ENCODE measurements around the gene KAZN.

Gene KAZN

GRCh38 chr1:14748151-14748550 lies 149.7 kb downstream of the KAZN start:
- DNase-seq, result no peak

- no peak for DNase-seq
Observed at GRCh38 chr1:14748977-14749376, 150.5 kb downstream of the KAZN start.

- DNase-seq, result no peak
Observed at GRCh38 chr1:14750490-14750889, 152.0 kb downstream of the KAZN start.

DNA sequence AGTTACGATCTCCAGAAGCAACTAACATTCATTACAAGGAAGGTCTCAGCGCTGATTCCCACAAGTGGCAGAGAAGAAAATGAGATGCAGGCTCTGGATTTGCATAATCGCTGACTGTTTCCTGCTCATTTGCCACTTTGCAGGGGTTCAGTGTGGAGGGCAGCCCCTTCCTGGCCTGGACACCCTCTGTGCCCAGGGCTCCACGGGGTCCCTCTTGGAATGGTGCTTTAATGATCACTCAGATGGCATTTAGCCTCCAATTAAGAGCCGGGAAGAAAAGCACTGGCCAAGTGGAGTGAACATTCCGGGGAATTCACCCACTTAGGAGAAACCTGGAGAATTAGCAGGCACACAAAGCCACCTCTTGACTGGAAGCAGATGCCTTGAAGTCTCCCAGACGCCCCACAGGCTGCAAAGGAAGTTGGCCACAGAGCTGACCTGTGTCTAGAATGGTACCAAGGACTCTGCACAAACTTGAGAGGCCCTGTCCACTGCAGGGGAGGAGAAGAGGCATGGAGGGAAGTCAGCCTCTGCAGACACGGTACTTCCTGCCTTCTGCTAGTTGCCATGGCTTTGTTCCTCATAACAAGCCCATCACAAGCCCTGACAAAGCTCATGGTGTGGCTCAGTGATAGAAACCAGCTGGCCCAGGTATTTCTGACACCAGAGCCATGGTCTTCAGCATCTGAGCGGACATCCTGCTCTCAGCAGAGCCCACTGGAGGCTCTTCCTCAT lies 157.2 kb downstream of the KAZN start:
- no peak for DNase-seq

DNA sequence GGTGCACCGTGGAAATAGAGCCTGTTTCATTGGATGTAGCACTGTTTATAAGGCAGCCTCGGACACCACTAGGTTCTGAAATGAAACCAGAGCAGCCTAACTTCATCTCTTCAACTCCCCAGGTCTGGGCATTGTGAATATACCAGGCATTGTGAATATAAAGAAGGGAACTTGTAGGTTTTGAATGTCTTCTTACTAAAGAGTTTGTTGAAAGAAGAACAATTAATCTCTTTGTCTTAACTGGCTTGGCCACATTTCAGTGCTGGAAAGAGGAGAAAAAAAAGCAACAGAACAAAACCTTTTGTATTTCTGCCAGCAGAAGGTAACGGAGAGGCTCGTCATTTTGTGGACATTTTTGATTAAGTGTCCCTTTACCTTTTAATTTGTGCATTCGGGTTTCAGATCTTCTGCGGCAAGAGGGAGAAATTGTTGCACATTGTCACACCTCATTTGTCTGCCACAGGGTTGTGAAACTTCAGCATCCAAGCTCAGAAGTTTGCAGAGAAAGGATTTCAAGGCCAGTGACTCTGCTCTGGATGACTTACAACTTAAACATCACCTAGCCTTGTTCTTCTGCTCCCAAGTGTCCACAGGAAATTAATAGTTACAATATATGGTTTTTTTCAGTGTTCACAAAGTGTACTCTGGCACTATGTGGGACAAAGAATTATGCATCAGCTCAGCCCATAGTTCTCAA lies 158.3 kb downstream of the KAZN start:
- DNase-seq, result no peak

- DNase-seq, result no peak
Observed at GRCh38 chr1:14757286-14757625, 158.8 kb downstream of the KAZN start.

DNA sequence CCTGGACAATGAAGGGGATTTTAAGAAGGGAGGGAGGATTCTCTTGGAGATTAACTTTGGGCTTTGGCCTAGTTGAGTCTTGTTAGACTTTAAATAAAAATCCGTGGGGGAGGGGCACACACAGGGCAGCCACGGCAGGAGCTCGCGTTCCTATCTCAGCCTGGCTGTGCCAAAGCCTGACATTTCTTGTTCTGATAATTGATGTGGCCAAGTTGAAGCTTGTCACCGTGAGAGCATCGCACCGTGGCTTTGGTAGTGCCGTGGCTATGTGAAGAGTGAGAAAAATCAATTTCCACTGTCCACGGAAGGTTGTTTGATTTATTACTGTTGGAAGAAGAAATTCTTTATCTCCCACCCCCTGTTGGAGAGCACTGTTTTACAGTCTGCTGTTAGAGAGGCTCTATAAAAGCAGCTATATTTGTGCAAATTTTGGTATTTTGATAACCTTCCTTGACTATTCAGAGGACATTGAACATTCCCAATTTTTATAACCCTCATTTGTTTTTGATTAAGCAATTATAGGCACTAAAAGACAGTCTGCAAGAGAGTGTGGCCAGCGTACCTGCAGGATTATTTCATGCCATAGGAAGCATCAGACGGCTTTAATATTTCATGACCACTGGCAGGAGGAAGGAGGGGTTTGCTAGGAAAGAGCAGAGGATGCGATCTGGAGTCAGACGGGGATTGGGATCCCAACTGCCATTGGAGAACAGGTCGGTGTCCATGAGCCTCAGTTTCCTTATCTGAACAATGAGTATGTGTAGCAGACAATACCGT lies 160.7 kb downstream of the KAZN start:
- no peak for DNase-seq

DNA sequence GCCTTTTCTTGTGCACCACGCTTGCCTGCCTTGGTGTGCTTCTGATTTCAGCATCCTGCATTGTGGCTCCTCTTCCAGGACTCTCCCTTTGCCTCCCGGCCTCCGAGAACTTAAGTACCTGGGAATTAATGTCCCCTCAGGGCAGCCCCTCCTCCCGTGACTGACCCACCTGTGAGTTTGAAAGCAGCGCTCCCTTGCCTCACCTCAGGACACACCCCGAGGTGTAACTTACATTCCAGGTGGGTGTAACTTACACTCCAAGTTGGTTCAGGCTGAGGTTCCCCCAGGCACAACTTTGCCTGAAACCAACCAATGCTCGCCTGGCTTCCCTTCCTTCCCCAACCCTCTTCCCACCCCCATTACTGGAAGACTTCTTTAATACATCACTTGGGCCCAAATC lies 161.4 kb downstream of the KAZN start:
- no peak for DNase-seq

- no peak for DNase-seq
Observed at GRCh38 chr1:14760780-14761179, 162.3 kb downstream of the KAZN start.

DNA sequence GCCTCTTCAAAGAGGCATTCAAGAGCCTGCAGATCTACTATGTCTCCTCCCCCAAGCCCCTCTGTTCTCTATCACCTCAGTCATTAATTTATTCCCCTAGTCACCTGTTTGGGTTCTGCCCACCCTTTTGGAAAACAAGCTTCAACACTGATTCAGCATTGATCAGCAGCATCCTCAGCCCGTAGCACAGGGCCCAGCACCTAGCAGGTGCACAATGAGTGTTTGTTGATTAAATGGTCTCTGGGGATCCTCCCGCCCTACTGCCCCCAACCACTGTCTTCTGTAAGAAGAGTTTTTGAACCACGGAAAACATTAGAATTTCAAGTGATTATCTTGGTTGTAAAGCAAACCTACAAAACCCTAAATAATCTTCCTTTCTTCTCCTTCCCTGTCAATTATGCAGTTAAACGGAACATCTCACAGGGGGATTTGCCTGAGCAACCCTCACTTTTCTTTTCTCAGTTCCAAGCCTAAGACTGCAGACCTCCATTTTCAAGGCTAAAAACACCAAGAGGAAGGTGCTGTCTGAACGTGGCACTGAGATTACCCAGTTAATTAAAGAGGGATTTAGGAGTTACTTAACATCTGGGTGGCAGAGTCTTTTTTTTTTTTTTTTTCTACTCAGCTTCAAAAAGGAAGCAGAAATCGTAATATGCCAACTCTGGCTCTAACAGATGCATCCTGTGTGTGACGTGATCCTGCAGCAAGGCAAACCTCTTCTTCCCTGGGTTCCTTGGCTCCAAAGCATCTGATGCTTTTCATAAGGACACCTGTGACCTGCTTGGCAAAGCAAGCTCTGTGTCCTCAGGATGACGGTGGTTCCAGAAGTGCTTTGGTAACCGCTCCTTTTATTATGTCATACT lies 163.0 kb downstream of the KAZN start:
- no peak for DNase-seq

GRCh38 chr1:14763977-14764376 lies 165.5 kb downstream of the KAZN start:
- DNase-seq, result no peak

- no peak for DNase-seq
Observed at GRCh38 chr1:14765773-14766172, 167.3 kb downstream of the KAZN start.

GRCh38 chr1:14767075-14767474 lies 168.6 kb downstream of the KAZN start:
- no peak for DNase-seq

DNA sequence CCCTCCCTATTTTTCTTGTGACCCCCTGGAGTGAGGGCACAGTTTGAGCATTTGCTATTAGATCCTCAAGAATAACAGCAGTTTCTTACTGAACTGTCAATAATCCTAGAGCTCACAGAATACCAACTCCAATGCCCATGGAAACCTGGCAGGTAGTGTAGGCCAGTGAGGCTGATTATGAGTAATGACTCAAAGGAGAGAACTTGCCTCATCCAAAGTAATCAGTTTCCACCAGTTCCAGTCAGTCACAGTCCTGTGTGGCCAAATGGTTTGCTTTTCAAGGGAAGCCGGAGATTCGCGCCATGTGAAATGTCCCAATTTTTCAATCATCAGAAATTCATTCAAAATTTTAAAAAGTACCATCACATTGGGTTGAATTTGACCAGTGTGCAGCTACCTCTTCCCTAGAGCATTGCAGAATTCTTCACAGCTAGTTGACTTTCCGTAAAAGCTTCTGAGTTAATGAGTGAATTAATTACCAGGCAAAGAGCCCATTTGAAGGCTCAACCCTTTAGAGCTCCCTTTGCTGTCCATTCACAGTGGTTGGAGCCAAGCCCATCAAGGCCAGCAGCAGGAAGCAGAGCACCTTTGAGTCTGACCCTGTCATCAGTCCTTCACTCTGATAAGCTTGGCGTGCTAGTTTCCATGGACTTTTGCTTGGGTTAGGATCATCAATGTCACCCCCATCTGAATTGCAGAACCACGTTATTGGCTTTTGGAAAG lies 170.3 kb downstream of the KAZN start:
- DNase-seq, result no peak

- no peak for DNase-seq
Observed at GRCh38 chr1:14769486-14770274, 171.2 kb downstream of the KAZN start.

- no peak for DNase-seq
Observed at GRCh38 chr1:14773396-14774025, 175.0 kb downstream of the KAZN start.

DNA sequence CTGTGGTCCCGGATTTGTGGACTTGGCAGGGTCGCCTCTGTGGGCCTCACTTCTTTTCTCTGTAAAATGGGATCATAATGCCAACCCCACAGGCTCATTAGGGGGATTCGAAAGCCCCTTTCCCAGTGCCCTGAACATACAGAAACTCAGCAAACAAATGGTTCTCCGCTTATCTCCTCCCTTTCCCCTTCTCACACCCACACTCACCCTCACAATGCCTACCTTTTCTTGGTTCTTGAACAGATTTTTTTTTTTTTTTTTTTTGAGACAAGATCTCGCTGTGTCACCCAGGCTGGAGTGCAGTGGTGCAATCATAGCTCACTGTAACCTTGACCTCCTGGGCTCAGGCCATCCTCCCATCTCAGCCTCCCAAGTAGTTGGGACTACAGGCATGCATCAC lies 175.7 kb downstream of the KAZN start:
- no peak for DNase-seq

- no peak for DNase-seq
Observed at GRCh38 chr1:14774988-14775387, 176.5 kb downstream of the KAZN start.

GRCh38 chr1:14775434-14775833 lies 176.9 kb downstream of the KAZN start:
- DNase-seq, result no peak

DNA sequence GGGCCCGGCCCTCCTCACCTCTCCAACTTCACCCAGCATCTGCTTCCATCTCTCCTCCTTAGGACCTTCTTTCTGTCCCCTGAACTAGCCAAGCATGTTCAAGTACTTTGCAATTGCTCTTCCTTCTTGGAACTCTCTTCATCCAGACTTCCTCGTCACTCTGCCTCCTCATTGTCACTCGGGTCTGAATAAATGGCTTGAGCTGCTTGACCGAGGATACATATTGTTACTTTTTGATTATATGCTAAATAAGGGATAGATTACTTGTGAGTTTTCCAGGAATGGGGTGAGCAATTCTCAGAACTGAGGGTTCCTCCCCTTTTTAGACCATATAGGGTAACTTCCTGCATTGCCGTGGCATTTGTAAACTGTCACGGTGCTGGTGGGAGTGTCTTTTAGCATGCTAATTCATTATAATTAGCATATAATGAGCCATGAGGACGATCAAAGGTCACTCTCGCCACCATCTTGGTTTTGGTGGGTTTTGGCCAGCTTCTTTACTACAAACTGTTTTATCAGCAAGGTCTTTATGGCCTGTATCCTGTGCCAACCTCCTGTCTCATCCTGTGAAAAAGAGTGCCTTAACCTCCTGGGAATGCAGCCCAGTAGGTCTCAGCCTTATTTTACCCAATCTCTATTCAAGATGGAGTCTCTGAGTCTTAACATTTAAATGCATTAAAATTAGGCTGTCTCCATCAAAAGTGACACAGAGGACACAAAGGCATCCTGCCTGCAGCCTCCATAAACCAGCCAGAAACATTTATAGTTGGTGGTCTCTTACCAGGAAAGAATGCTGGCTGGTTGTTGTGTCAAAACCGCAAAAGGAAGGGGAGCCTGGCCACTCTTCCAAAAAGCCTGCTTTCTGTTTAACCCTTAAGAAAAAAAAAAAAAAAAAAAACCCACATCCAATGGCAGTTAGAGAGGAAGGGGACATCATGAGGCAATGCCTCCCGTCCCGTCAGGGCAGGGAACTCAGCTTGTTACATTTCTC lies 179.3 kb downstream of the KAZN start:
- DNase-seq, result no peak

Data from activated CD8-positive, alpha-beta memory T cell treated with anti-CD3 and anti-CD28 coated beads for 24 hours (primary cell).